OCI-LY7 (cell line): ENCODE results near the gene SIRPG. TPM values are rescaled to one million over a fixed set of nuclear protein-coding genes. Genes with fewer than 3 reads are reported as not detected.

Experiments
- BruUV-seq: library from RNA; stranded (reverse); fragments of 400-500 nt; replicated peaks from 2 replicates; lab custom pipeline; 2021; lab: Mats Ljungman, UMichigan
- CTCF ChIA-PET: fragments of 300-600 bp; sonication (Branson Sonifier 250); formaldehyde crosslinking; loops from one replicate; lab custom pipeline; 2022; ENCODE audit warnings: antibody characterized with exemption; ENCODE audit not compliant: unreplicated experiment; lab: Charles Lee
- POLR2A ChIA-PET: fragments of 300-600 bp; sonication (Branson Sonifier 250); formaldehyde crosslinking; loops from one replicate; lab custom pipeline; 2022; ENCODE audit warnings: antibody characterized with exemption; lab: Charles Lee
- DNase-seq: peaks from one replicate; pipeline ENCODE4 v3.0.0-alpha.2; 2015; ENCODE audit warnings: low spot score
- H2AFZ ChIP-seq: fragments of 200-600 bp; sonication (generic), shearing (Covaris generic); 2 replicates; pipeline ENCODE4 v1.6.1; 2014; ENCODE audit warnings: mild to moderate bottlenecking, antibody characterized with exemption, low read length, moderate library complexity
- H3K27ac ChIP-seq: fragments of 200-600 bp; sonication (generic); 2 replicates; pipeline ENCODE4 v1.5.1; 2014; ENCODE audit warnings: mixed run types, low read depth, mild to moderate bottlenecking, moderate library complexity, low read length, inconsistent platforms; ENCODE audit not compliant: poor library complexity, severe bottlenecking
- H3K36me3 ChIP-seq: fragments of 200-600 bp; sonication (generic); 2 replicates; pipeline ENCODE4 v1.6.1; 2014; ENCODE audit warnings: mild to moderate bottlenecking, antibody characterized with exemption, low read length, moderate library complexity, mixed read lengths; ENCODE audit not compliant: insufficient read depth
- H3K4me1 ChIP-seq: fragments of 200-600 bp; sonication (generic); 2 replicates; pipeline ENCODE4 v1.5.1; 2014; ENCODE audit warnings: mild to moderate bottlenecking, low read length; ENCODE audit not compliant: insufficient read depth, poor library complexity, severe bottlenecking
- H3K4me2 ChIP-seq: fragments of 200-600 bp; sonication (generic); 2 replicates; pipeline ENCODE4 v1.6.1; 2014; ENCODE audit warnings: mild to moderate bottlenecking, low read length
- H3K4me3 ChIP-seq: fragments of 200-600 bp; sonication (generic); 2 replicates; pipeline ENCODE4 v1.5.1; 2014; ENCODE audit warnings: mild to moderate bottlenecking, low read depth, low read length; ENCODE audit not compliant: poor library complexity, severe bottlenecking
- H3K79me2 ChIP-seq: fragments of 200-600 bp; sonication (generic); 2 replicates; pipeline ENCODE4 v1.6.1; 2016; ENCODE audit warnings: low read depth, mild to moderate bottlenecking, low read length, moderate library complexity, mixed read lengths; ENCODE audit not compliant: insufficient read depth
- H3K9me2 ChIP-seq: fragments of 200-600 bp; sonication (generic); 2 replicates; pipeline ENCODE4 v1.6.1; 2016; ENCODE audit warnings: mild to moderate bottlenecking, low read length, mixed read lengths; ENCODE audit not compliant: insufficient read depth
- H3K9me3 ChIP-seq: fragments of 200-600 bp; sonication (generic); 2 replicates; pipeline ENCODE4 v1.6.1; 2014; ENCODE audit warnings: mild to moderate bottlenecking, mixed run types, low read length, mixed read lengths
- H4K20me1 ChIP-seq: fragments of 200-600 bp; sonication (generic); 2 replicates; pipeline ENCODE4 v1.6.1; 2014; ENCODE audit warnings: mild to moderate bottlenecking, antibody characterized with exemption, low read length, moderate library complexity, mixed read lengths; ENCODE audit not compliant: insufficient read depth
- CTCF ChIP-seq: fragments of 200-600 bp; sonication (generic); conservative IDR thresholded peaks from 2 replicates; pipeline ENCODE4 v1.5.1; 2014; ENCODE audit warnings: mild to moderate bottlenecking, antibody characterized with exemption, low read length, moderate library complexity, mixed read lengths
- EZH2phosphoT487 ChIP-seq: fragments of 200-600 bp; sonication (generic); IDR thresholded peaks from 2 replicates; pipeline ENCODE4 v1.6.1; 2018; ENCODE audit warnings: low read depth, borderline replicate concordance, mild to moderate bottlenecking, mixed run types, antibody characterized with exemption, low read length, moderate library complexity, mixed read lengths
- intact Hi-C: fragments of 100-400 bp; cut with micrococcal nuclease; formaldehyde crosslinking; loops from one replicate; pipeline ENCODE4 v1.10.0; 2022; ENCODE audit not compliant: unreplicated experiment
- total RNA-seq, 2 experiments: library from RNA; depleted of rRNA in 1 of 2; stranded (reverse); fragments of >200 nt in 1 of 2; shearing (Covaris generic) in 1 of 2; gene quantifications; 2 replicates each; pipeline ENCODE4 v1.2.3, GENCODE V29; 2014 to 2022

Gene SIRPG
- total RNA-seq, 2 experiments from 2014 or later = not detected

DNA sequence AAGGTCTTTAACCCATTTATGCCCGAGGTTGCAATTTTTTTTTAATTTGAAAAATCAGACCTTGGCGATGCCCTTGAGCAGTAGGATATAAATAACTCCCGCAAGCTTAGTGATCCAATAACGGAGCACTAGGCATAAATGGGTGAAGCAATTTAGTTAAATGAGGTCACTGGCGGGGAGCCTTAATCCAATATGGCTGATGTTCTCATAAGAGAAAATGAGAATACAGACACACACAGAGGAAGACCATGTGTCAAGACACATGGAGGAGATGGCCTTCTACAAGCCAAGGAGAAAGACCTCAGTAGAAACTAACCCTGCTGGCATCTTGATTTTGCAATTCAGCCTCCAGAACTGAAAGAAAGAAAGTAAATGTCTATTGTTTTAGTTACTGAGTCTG, 735 bp downstream of the SIRPG start:
- DNase-seq = no peak
- ChIA-PET POLR2A (no interaction called here), CTCF (no interaction called here)
- H3K27ac ChIP-seq = no peak overlapping the region
- H3K9me3 ChIP-seq = no peaks in the 10 kb centered on the region
- TF ChIP-seq CTCF = no peak
- TF ChIP-seq EZH2phosphoT487 = no peak
- H3K9me2 ChIP-seq = no peaks in the 10 kb centered on the region
- H3K4me1 ChIP-seq = no peaks in the 10 kb centered on the region
- no TSS peak for BruUV-seq
- no peak overlapping the region for H3K4me2 ChIP-seq
- H3K79me2 ChIP-seq = no peaks in the 10 kb centered on the region
- intact Hi-C loops = no loop called here
- H4K20me1 ChIP-seq = no peaks in the 10 kb centered on the region
- H3K4me3 ChIP-seq = no peak overlapping the region
- no peaks in the 10 kb centered on the region for H3K36me3 ChIP-seq
- no peak overlapping the region for H2AFZ ChIP-seq

- Histone ChIP-seq H2AFZ (no peak overlapping the region), H3K4me2 (no peak overlapping the region), H3K9me2 (no peaks in the 10 kb centered on the region), H4K20me1 (no peaks in the 10 kb centered on the region), H3K36me3 (no peaks in the 10 kb centered on the region), H3K9me3 (no peaks in the 10 kb centered on the region), H3K4me1 (no peaks in the 10 kb centered on the region), H3K27ac (no peak overlapping the region), H3K4me3 (no peak overlapping the region), H3K79me2 (no peaks in the 10 kb centered on the region)
- ChIA-PET POLR2A (interaction anchor here (0.6 kb wide), 2 partner anchors 45 to 645 kb away, joined by 3 to 4 read pairs; no protein-coding TSS in a partner anchor), CTCF (no interaction called here)
- intact Hi-C loops = no loop called here
- no TSS peak for BruUV-seq
- no peak for TF ChIP-seq EZH2phosphoT487
- TF ChIP-seq CTCF = no peak
- no peak for DNase-seq
These were observed 2.6 kb downstream of the SIRPG start for GRCh38 chr20:1654996-1655395.

DNA sequence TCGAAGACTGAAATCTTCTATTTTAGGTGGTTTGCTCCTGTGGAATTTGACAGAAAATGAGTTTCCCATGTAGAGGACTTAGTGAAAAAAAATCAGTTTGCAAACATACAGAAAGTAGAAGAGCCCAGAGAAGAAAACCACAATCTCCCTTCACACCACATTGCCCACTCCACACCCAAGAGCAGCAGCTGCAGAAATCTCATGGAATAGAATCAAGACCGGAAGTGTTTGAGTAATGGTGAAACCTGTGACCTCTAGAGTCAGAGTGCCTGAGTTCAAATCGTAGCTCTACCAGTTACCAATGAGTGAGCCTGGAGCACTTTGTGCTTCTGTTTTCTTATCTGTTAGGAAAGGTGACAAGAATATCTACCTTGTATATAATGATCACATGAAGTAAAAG, 4.6 kb downstream of the SIRPG start:
- no peaks in the 10 kb centered on the region for H3K9me2 ChIP-seq
- H3K4me1 ChIP-seq = no peaks in the 10 kb centered on the region
- intact Hi-C loops = no loop called here
- no peak overlapping the region for H3K4me2 ChIP-seq
- POLR2A ChIA-PET = no interaction called here
- H2AFZ ChIP-seq = no peak overlapping the region
- no peaks in the 10 kb centered on the region for H4K20me1 ChIP-seq
- H3K27ac ChIP-seq = no peak overlapping the region
- no peak for DNase-seq
- no peaks in the 10 kb centered on the region for H3K9me3 ChIP-seq
- TF ChIP-seq EZH2phosphoT487 = no peak
- no TSS peak for BruUV-seq
- H3K36me3 ChIP-seq = no peaks in the 10 kb centered on the region
- H3K79me2 ChIP-seq = no peaks in the 10 kb centered on the region
- CTCF ChIA-PET = no interaction called here
- H3K4me3 ChIP-seq = no peak overlapping the region
